HG03064 (cell line): ENCODE measurements around the gene RESP18.
"Not testable (repeated sequence)": the region's sequence is repeated elsewhere in the genome, so short reads cannot be mapped to it uniquely, and the experiment has no call there.

ENCODE experiments used
- ATAC-seq: cut with Tn5 transposase; IDR thresholded peaks from one replicate; pipeline ENCODE4 v1.9.1; 2021; ENCODE audit warnings: low read depth; ENCODE audit not compliant: unreplicated experiment

RESP18 gene

DNA sequence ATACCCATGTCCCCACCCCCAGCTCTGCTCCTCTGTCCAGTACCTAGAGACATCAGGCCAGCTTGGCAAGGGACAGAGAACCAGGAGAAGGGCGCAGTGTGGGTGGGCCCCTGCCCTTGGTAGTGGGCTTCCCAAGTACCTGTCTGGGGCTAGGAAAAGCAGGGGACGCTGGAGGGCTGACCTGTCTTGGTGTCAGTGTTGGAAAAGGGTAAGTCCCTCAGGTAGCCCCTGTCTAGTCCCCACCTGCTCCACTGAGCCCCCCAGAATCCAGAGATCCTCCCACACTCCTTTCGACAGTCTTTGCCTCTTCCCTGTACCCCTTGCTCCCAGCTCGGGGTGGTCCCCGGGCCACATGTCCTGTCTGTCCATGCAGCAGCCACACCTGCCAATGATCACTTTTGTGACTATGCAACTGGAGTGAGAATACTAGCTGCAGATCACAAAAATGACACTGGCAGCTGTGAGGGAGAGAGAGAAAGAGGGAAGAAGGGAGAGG is 38.8 kb downstream of the RESP18 start:
- ATAC-seq = no peak

DNA sequence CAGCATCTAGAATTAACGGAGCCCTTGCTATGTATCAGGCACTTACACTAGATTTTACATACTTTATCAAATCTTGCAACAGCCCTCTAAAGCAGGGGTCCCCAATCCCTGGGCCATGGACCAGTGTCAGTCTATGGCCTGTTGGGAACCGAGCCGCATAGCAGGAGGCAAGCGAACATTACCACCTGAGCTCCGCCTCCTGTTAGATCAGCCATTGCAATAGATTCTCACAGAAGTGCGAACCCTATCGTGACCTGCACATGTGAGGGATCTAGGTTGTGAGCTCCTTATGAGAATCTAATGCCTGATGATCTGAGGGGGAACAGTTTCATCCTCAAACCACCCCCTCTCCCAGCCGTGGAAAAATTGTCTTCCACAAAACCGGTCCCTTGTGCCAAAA is 39.9 kb downstream of the RESP18 start:
- ATAC-seq = no peak

DNA sequence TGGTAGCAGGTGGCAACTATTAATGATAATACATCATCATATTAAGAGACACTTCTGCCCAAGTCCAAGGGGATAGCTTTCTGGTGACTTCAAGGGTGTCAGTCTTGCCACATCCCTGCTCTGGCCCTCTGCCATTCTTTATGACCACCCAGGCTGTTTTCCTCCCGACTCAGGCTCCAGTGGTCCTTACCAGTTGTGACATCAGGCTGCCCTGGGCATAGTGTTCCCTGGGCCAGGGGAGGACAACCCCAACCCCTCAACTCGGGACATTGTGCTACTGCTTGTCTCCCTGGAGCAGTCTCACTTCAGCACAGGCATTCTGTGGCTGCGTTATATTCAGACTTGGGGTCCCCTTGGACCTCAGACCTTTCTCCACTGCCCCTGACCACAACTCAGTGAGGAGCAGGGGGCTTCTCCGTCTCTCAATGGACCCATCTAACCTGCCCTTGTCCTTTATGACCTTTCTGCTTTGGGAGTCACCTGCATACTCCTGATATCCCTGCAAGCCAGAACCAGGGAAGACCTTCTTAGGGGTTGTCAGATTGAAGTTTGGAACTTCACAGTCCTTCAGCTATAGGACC is 40.5 kb downstream of the RESP18 start:
- ATAC-seq = no peak

- no peak for ATAC-seq
These were observed 41.1 kb downstream of the RESP18 start for GRCh38 chr2:219291394-219291793.

- ATAC-seq = no peak
These were observed 42.0 kb downstream of the RESP18 start for GRCh38 chr2:219290381-219291171.

- no peak for ATAC-seq
These were observed 42.8 kb downstream of the RESP18 start for GRCh38 chr2:219289537-219290361.

DNA sequence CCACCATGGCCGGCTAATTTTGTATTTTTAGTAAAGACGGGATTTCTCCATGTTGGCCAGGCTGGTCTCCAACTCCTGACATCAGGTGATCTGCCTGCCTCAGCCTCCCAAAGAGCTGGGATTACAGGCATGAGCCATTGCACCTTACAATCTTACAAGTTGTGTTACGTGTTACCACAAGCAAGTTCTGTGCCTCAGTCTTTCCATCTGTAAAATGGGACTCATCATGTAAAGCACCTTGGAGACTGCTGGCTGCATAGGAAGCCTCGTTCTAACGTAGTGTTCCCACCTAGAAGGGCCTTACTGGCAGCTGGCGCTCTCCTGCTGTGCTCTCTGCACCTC is 43.4 kb downstream of the RESP18 start:
- ATAC-seq = no peak

- ATAC-seq = no peak
These were observed 44.8 kb downstream of the RESP18 start for GRCh38 chr2:219287580-219288265.

- not testable (repeated sequence) for ATAC-seq
These were observed 45.5 kb downstream of the RESP18 start for GRCh38 chr2:219287116-219287440.

DNA sequence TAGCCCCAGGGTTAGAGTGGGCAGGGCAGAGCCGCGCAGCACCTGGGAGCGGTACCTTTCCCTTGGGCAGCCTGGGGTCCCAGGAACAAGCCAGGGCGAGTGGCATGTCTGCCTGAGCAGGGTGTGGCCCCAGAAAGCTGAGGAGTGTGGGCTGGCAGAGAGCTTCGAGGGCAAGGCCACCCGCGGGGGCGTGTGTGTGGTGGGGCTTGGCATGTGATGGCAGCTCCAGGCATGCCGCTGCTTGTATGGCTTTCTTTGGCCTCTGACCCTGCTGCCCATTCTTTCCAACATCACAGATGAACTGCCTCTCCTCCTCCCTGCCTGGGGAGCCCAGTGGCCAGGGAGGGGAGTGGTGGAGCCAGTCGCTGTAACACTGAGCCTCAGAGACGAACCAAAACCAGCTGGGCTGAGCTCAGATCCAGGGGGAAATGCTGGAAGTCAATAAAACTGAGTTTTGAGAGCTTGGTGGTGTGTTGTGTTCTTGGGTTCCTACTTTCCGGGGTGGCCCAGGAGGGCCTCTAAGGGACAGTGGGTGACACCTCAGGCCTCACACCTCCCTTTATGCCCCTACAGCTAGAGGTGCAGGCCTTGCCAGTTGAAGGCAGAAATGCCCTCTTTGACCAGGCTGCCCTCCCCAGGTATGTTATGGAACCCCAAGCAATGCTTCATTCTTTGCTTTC is 46.0 kb downstream of the RESP18 start:
- ATAC-seq = no peak

DNA sequence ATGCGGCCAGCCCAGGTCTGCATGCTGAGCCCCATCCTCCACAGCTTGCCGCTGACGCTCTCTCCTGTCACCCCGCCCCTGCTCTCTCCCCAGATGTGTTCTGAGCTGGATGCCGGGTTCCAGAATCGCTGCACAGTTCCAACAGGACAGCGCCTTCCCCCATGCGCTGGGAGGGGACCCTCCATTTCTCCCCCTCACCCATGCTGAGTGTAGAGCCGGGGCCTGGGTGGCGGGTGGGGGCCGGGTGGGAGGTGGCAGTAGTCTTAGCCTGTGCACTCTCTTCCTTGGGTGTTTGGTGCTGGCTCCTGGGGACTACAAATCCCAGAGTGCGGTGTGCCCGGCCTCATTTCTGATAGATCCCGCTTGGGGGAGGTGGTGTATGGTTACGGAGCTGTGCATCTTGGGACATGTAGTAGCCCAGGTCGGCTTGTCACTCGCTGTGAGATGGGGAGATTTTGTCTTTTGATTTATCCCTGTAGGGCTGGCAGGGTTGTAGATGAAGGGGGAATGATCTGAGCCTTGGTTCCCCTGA is 46.6 kb downstream of the RESP18 start:
- ATAC-seq = no peak

GRCh38 chr2:219285373-219285735 is 47.2 kb downstream of the RESP18 start:
- ATAC-seq = no peak

GRCh38 chr2:219284501-219285372 is 47.8 kb downstream of the RESP18 start:
- ATAC-seq = no peak

DNA sequence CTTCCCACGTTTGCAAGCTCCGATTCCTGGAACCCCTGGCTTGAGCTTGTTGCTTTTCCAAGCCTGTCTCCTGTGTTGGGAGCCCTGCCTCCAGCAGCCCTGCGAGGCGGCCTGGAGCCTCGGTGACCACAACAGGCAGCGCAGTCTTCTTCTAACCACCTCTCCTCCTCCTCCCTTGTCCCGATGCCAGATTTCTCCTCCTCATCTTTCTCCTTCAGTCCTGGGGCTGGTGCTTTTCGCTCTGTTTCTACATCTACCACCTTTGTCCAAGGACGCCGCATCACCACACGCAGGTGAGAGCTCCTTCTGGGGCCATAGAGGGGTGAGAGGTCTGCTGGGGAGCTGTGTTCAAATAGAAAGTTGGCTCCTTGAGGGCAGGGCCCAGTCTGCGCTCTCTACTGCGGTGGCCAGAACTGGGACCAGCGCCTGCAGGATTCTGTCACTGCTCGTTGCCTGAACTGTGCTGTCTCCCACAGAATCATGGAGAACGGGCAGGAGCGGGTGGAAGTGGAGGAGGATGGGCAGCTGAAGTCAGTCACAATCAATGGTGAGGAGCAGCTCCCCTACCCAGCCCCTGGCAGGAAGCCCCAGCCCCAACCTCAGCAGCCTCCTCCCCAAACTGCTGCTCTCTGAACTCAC is 49.5 kb downstream of the RESP18 start:
- no peak for ATAC-seq

- no peak for ATAC-seq
These were observed 50.2 kb downstream of the RESP18 start for GRCh38 chr2:219282375-219282774.

- ATAC-seq = no peak
These were observed 51.0 kb downstream of the RESP18 start for GRCh38 chr2:219281588-219281987.

DNA sequence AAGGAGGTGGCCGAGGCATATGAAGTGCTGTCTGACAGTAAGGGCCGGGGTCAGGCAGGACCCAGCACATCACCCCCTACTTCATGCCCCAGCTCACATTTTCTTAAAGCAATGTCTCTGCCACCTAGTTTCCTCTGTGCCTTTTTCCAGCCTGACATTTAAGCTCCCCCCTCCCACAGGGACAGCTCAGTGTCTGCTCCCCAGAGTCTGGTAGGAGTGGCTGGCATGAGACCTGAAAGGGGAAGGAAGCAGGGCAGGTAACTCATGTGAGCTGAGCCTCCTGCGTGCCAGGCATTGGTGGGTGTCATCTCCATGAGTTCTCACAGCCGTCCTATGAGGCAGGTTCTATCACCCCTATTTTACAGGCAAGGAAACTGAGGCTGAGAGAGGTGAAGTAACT is 51.9 kb downstream of the RESP18 start:
- no peak for ATAC-seq

DNA sequence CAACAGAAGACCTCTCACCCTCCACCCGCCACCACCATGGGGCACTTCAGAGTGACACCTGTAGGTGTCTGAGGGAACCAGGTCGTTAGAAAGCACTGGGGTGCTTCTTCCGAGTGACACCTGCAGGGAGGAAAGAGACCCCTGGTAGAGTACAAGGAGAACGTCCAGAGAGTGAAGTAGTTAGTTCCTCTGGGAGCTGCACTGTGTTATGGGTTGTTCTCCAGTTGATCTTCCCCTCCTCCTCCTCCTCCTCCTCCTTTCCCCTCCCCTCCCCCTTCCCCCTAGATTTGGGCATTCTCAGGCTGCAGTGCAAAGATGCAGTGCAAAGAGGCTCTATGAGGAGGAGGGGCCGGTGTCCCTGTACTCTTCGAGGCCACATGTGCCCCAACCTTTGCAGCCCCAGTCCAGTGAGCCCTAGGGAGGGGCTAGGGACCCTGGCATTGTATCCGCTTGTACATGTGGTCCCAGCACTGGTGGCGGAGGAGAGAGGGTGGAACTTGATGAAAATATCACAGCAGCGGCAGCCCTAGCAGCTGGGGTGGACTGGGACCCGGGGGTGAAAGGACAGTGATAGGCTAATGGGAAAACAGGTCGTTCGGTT is 52.5 kb downstream of the RESP18 start:
- no peak for ATAC-seq
